ENCODE measurements around the gene COPS2.
"Not testable (repeated sequence)": the region's sequence is repeated elsewhere in the genome, so short reads cannot be mapped to it uniquely, and the experiment has no call there.

Gene COPS2

GRCh38 chr15:49101536-49101935 lies 53.9 kb downstream of the COPS2 start:
- DNase-seq = no peak

DNA sequence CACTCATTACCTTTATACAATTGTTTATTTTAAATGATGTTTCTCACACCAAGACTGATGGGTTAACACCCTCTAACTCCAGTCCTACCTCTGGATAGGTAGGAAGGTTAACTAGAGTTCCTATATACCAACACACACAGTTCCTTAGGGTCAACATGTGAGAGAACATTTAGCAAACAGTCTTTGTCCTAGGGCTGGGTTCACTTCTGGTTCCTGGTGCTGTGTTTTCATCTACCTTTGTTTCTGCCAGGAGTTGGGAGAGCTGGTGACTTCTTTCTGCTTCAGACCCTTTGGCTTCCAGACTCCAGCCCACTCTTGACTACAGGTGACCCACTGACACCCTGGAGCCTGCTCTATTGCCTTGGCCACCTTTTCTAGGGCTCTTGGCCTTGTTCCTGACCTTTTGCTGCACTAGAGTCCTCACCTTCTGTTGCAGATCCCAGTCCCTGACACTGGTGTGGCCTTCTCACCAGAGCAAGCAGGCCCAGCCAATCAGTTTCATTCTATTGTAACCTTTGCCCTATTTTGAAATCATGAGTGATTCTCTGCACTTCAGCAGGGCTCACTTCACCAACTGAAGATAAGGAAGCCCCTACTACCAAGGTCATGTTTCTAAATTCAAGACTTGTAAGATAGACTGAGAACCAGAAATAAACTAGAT lies 59.2 kb downstream of the COPS2 start:
- no peak for DNase-seq

DNA sequence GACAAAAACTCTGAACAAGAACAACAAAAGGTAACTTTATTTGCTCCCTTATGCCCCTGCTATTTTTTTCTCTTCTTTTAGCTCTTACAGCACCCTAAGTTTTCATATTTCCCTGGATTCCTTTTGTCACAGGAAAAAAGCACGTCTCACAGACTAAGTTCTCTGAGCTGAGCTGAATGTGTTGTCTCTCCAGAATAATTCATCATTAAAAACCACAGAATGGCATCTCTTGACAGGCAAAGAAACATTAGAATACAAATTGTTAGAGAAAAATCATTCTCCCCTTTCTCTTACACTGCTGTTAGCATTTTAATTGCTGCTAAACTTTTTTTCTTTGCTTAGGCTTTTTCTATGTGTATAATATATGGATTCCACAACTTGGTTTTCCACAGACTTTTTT lies 60.5 kb downstream of the COPS2 start:
- DNase-seq = no peak

DNA sequence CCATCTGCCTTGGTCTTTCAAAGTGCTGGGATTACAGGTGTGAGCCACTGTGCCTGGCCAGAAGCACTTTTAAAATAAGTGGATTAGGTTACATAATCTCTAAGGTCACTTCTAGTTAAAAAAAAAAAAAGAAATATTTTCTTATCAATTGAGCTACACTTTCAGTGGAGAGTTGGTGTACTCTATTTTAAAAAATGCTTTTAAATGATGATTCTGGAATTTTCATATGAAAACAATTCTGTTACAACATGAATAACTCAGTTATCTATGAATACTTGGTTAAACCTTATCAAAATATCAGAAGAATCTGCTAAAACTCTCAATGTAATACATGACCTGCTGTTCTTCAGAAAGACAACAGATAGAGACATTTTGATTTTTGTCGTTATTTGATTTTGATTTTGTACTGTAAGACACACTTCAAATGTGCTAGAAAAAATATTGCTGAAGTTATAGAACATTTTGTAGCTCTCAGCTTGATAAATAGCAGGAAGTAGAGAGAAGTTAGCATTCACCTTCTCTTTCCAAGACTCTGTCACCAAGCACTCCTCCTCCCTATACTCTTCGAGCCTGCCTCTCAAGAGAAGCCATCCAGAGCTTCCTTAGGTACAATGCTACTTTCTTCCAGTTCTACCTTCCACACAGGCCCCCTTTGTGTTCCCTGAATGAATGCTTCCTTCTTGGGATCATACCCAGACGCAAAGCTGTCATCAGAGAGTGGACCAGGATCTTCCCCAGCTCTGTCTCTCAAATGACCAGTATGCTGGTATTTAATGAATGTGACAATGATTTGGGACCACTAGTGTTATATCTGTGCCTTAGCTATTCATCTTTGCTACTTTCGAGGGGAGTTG lies 61.9 kb downstream of the COPS2 start:
- DNase-seq = no peak

DNA sequence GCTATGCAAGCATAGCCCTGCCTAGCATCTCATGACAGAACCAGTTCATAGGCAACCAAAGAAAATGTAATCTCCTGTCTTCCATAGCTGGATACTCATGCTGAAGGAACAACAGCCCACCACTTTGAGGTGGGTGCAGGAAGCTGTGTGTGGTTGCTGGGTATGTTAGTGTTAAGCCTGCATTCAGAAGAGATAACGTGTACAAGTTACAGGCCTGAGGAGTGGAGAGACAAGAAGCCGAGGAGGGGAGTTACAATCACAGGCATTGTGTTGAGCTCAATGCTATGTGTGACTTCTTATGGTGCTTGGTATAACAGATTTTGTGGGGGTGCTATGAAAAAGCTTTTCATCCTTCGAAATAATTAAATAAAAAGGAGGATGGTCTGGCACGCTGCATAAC lies 66.4 kb downstream of the COPS2 start:
- no peak for DNase-seq

DNA sequence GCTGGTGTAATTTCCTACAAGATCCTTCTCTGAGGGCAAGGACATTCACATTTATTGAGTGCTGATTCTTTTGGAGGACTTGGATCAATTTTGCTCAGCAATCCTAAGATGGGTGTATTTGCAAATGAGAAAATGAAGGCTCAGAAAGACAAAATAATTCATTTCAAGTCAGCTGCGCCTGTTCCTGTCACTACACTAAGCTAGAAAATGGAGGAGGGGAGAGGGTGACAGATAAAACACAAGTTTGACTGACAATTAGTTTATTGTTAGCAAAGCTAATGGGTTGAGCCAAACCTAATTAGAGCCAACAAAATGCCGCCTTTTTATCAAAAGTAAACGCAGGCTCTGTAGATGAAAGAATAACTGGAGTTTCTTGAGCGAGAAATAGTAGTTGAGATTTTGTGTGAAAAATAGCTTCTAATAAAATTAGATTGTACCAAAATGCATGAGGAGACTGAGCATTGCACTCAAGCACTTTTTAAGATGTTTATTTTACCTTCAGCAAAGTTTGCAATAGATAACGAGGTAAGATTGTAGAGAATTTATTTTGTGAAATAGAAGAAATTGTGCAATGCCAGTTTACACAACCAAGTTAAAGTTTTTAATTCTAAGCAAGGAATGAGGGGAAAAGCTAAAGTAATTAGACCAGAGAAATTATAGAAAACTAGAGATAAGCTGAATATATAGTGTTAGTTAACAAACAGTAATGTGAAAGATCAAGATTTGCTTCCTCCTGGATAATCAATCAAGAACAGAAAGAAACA lies 69.5 kb downstream of the COPS2 start:
- no peak for DNase-seq

DNA sequence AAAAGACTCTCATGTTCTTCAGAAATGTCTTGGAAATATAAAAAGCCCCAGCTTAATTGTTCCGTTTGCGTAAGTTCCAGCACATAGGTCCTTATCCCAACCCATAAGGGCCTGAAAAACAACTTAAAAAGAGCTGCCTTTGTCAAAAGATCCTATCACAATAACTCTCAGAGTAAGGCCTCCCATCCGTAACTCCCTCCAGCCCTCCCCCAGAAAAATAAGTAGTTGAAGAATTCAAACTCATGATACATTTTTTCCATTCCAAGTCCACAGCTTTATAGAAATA lies 71.2 kb downstream of the COPS2 start:
- DNase-seq = no peak

GRCh38 chr15:49083401-49084284 lies 71.8 kb downstream of the COPS2 start:
- no peak for DNase-seq

GRCh38 chr15:49082960-49083359 lies 72.4 kb downstream of the COPS2 start:
- DNase-seq = no peak

GRCh38 chr15:49079340-49080039 lies 75.9 kb downstream of the COPS2 start:
- DNase-seq = no peak

- no peak for DNase-seq
Observed at GRCh38 chr15:49075881-49076280, 79.5 kb downstream of the COPS2 start.

GRCh38 chr15:49074589-49075287 lies 80.7 kb downstream of the COPS2 start:
- DNase-seq = not testable (repeated sequence)

Data from activated effector memory CD4-positive, alpha-beta T cell treated with Interleukin-2 at 50 U/mL for 16 hours (primary cell).